Measurements from ENCODE around the gene GLRB.

DNA sequence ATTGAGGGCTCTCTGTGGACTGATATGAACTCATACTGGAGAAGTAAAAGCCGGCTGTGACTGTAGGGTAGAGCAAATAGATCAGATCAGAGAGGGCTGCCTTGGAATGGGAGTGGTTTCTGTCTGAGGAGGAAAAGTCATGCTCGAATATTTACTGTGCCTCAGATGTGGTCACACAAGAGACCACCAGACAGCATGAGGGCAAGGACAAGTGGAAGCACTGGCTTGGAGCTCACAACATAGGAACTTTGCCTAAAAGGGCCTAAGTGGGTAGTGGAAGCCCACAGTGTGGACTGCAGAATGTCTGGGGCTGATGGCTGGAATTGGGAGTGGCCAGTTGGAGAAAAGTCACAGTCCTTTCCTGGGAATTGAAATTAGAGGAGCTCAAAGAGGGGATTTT, 19.8 kb downstream of the GLRB start:
- TF ChIP-seq, protein P1, sequence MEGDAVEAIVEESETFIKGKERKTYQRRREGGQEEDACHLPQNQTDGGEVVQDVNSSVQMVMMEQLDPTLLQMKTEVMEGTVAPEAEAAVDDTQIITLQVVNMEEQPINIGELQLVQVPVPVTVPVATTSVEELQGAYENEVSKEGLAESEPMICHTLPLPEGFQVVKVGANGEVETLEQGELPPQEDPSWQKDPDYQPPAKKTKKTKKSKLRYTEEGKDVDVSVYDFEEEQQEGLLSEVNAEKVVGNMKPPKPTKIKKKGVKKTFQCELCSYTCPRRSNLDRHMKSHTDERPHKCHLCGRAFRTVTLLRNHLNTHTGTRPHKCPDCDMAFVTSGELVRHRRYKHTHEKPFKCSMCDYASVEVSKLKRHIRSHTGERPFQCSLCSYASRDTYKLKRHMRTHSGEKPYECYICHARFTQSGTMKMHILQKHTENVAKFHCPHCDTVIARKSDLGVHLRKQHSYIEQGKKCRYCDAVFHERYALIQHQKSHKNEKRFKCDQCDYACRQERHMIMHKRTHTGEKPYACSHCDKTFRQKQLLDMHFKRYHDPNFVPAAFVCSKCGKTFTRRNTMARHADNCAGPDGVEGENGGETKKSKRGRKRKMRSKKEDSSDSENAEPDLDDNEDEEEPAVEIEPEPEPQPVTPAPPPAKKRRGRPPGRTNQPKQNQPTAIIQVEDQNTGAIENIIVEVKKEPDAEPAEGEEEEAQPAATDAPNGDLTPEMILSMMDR (IDR thresholded peaks at IDR 0.05): no peak
- TF ChIP-seq POLR2A (IDR thresholded peaks at IDR 0.05): no peak

Data from testis (tissue), 2 donors.